Lower lobe of right lung (tissue), 2 donors: ENCODE data around the gene HADHB. TPM values are rescaled to one million over a fixed set of nuclear protein-coding genes. Genes with fewer than 3 reads are reported as not detected.
"Not testable (repeated sequence)": the region's sequence is repeated elsewhere in the genome, so short reads cannot be mapped to it uniquely, and the experiment has no call there.

Experiments used
- ATAC-seq, 2 donors: fragments of 200-7000 bp; cut with Tn5 transposase; one replicate each; pipeline ENCODE4 v1.9.1; 2020 to 2022; ENCODE audit warnings: mild to moderate bottlenecking in 2 of 2, moderate library complexity in 2 of 2
- DNase-seq: peaks from one replicate; pipeline ENCODE4 v3.0.0-alpha.2; 2020
- H3K27ac ChIP-seq: fragments of 200-600 bp; one replicate; pipeline ENCODE4 v1.8.0; 2022
- H3K27me3 ChIP-seq: fragments of 200-600 bp; one replicate; pipeline ENCODE4 v1.8.0; 2022; ENCODE audit warnings: low read depth
- H3K36me3 ChIP-seq: fragments of 200-600 bp; one replicate; pipeline ENCODE4 v1.8.0; 2022; ENCODE audit warnings: mild to moderate bottlenecking
- H3K4me1 ChIP-seq: fragments of 200-600 bp; one replicate; pipeline ENCODE4 v1.8.0; 2022
- H3K4me3 ChIP-seq: fragments of 200-600 bp; one replicate; pipeline ENCODE4 v1.8.0; 2022; ENCODE audit warnings: mild to moderate bottlenecking
- H3K9me3 ChIP-seq: fragments of 200-600 bp; one replicate; pipeline ENCODE4 v1.8.0; 2022
- CTCF ChIP-seq: fragments of 200-600 bp; IDR thresholded peaks from one replicate; pipeline ENCODE4 v1.8.0; 2022; ENCODE audit warnings: antibody characterized with exemption, mild to moderate bottlenecking
- intact Hi-C: fragments of 100-400 bp; cut with DNase I; formaldehyde crosslinking; loops from one replicate; pipeline ENCODE4 v1.11.0; 2022
- total RNA-seq: library from RNA; stranded (reverse); fragmentation: NEBNext Ultra II Directional; extraction: Animal tissue kit (Norgen Biotek cat#: 25700); gene quantifications from one replicate; pipeline ENCODE4 v1.2.1, GENCODE V29; 2021
- donor health status: DM: no; HTN: yes; CAD: no; lungs with severe emphysema.

The HADHB gene
- total RNA-seq, 1 donor from 2014 or later, result 119 TPM

GRCh38 chr2:26316845-26317244, 72.1 kb downstream of the HADHB start:
- Histone ChIP-seq H3K36me3 (no peaks in the 10 kb centered on the region), H3K4me1 (no peaks in the 10 kb centered on the region), H3K4me3 (no peak overlapping the region), H3K27me3 (no peaks in the 10 kb centered on the region), H3K9me3 (no peaks in the 10 kb centered on the region), H3K27ac (no peak overlapping the region)
- intact Hi-C loops, result no loop called here
- TF ChIP-seq CTCF, result no peak
- no peak for DNase-seq
- ATAC-seq, result no peak

- no peak for ATAC-seq
- H3K4me1 ChIP-seq, result no peaks in the 10 kb centered on the region
- intact Hi-C loops, result no loop called here
- H3K9me3 ChIP-seq, result no peaks in the 10 kb centered on the region
- no peaks in the 10 kb centered on the region for H3K27me3 ChIP-seq
- no peak overlapping the region for H3K27ac ChIP-seq
- H3K36me3 ChIP-seq, result no peaks in the 10 kb centered on the region
- no peak for DNase-seq
- TF ChIP-seq CTCF, result no peak
- no peak overlapping the region for H3K4me3 ChIP-seq
These were observed 72.8 kb downstream of the HADHB start for GRCh38 chr2:26317377-26318105.

- Histone ChIP-seq H3K4me3 (no peak overlapping the region), H3K9me3 (no peaks in the 10 kb centered on the region), H3K36me3 (no peaks in the 10 kb centered on the region), H3K27ac (no peak overlapping the region), H3K27me3 (no peaks in the 10 kb centered on the region), H3K4me1 (no peaks in the 10 kb centered on the region)
- TF ChIP-seq CTCF, result no peak
- DNase-seq (no peak), ATAC-seq (no peak)
- intact Hi-C loops, result no loop called here
These were observed 74.2 kb downstream of the HADHB start for GRCh38 chr2:26318950-26319349.

- H3K36me3 ChIP-seq, H3K27ac ChIP-seq, H3K27me3 ChIP-seq, H3K9me3 ChIP-seq, H3K4me3 ChIP-seq, DNase-seq, intact Hi-C loops, ATAC-seq, H3K4me1 ChIP-seq: not testable (repeated sequence)
These were observed 79.7 kb downstream of the HADHB start for GRCh38 chr2:26324479-26324878.

GRCh38 chr2:26324903-26325302, 80.2 kb downstream of the HADHB start:
- intact Hi-C loops, result no loop called here
- ATAC-seq (no peak), DNase-seq (no peak)
- Histone ChIP-seq H3K36me3 (no peaks in the 10 kb centered on the region), H3K4me3 (no peak overlapping the region), H3K27ac (no peak overlapping the region), H3K4me1 (peaks cover 3% of the 10 kb centered on the region), H3K9me3 (no peaks in the 10 kb centered on the region), H3K27me3 (no peaks in the 10 kb centered on the region)
- no peak for TF ChIP-seq CTCF

- intact Hi-C loops, result no loop called here
- no peaks in the 10 kb centered on the region for H3K27me3 ChIP-seq
- no peak for ATAC-seq
- H3K4me3 ChIP-seq, result no peak overlapping the region
- TF ChIP-seq CTCF, result no peak
- no peaks in the 10 kb centered on the region for H3K9me3 ChIP-seq
- peaks cover 7% of the 10 kb centered on the region for H3K4me1 ChIP-seq
- no peak overlapping the region for H3K27ac ChIP-seq
- H3K36me3 ChIP-seq, result no peaks in the 10 kb centered on the region
- DNase-seq, result no peak
These were observed 81.1 kb downstream of the HADHB start for GRCh38 chr2:26325851-26326250.
